GM12891 (cell line): ENCODE data around the gene ACTG2.
A peak's percentile ranks its signal among the peaks of the same experiment; 100 is the strongest.

Source experiments
- PAX5 ChIP-seq: IDR thresholded peaks from 2 replicates; pipeline ENCODE4 v1.6.1; 2011; ENCODE audit warnings: low read length, moderate library complexity, mild to moderate bottlenecking; ENCODE audit not compliant: insufficient read depth, severe bottlenecking
- POLR2A ChIP-seq: IDR thresholded peaks from 2 replicates; pipeline ENCODE4 v1.6.1; 2011; ENCODE audit warnings: low read depth, low read length, control low read depth
- POLR2AphosphoS5 ChIP-seq: IDR thresholded peaks from 2 replicates; pipeline ENCODE4 v1.6.1; 2011; ENCODE audit warnings: low read depth, low read length, control low read depth
- SPI1 ChIP-seq: IDR thresholded peaks from 2 replicates; pipeline ENCODE4 v1.6.1; 2011; ENCODE audit warnings: low read depth, low read length, control low read depth
- TAF1 ChIP-seq: IDR thresholded peaks from 2 replicates; pipeline ENCODE4 v1.6.1; 2011; ENCODE audit warnings: low read depth, low read length, control low read depth

- TF ChIP-seq POLR2AphosphoS5 (no peak), SPI1 (peak; percentile 54), POLR2A (no peak), TAF1 (no peak), PAX5 (no peak)
These were observed 1.1 kb downstream of the ACTG2 start for GRCh38 chr2:73893764-73894474.
